GM23338 (cell line): Measurements from ENCODE around the gene MOSMO. TPM values are rescaled to one million over a fixed set of nuclear protein-coding genes. Genes with fewer than 3 reads are reported as not detected.

ENCODE experiments used
- ATAC-seq: fragments of 200-7000 bp; cut with Tn5 transposase; 3 replicates; pipeline ENCODE4 v1.9.1; 2020
- DNase-seq: peaks from one replicate; pipeline ENCODE4 v3.0.0-alpha.2; 2015; ENCODE audit warnings: low spot score
- H2AFZ ChIP-seq: fragments of 200-600 bp; sonication (generic); 2 replicates; pipeline ENCODE4 v1.8.0; 2016; ENCODE audit warnings: antibody characterized with exemption, mild to moderate bottlenecking, moderate library complexity
- H3F3A ChIP-seq: fragments of 200-600 bp; sonication (generic); replicated peaks from 2 replicates; pipeline ENCODE4 v1.8.0; 2017; ENCODE audit warnings: antibody characterized with exemption, mixed run types, low read depth
- H3K27ac ChIP-seq: fragments of 200-600 bp; sonication (generic); 2 replicates; pipeline ENCODE4 v1.6.1; 2016; ENCODE audit warnings: low read depth
- H3K27me3 ChIP-seq: fragments of 200-600 bp; sonication (generic); 2 replicates; pipeline ENCODE4 v1.8.0; 2016; ENCODE audit warnings: mild to moderate bottlenecking, mixed run types, moderate library complexity; ENCODE audit not compliant: insufficient read depth
- H3K36me3 ChIP-seq: fragments of 200-600 bp; sonication (generic); 2 replicates; pipeline ENCODE4 v1.8.0; 2016; ENCODE audit warnings: mild to moderate bottlenecking; ENCODE audit not compliant: insufficient read depth
- H3K4me1 ChIP-seq: fragments of 200-600 bp; sonication (generic); 2 replicates; pipeline ENCODE4 v1.8.0; 2016; ENCODE audit warnings: mild to moderate bottlenecking, moderate library complexity; ENCODE audit not compliant: insufficient read depth
- H3K4me2 ChIP-seq: fragments of 200-600 bp; sonication (generic); 2 replicates; pipeline ENCODE4 v1.7.1; 2017; ENCODE audit warnings: mixed run types
- H3K4me3 ChIP-seq: fragments of 200-600 bp; sonication (generic); 2 replicates; pipeline ENCODE4 v1.6.1; 2016; ENCODE audit warnings: mixed run types
- H3K79me2 ChIP-seq: fragments of 200-600 bp; sonication (generic); replicated peaks from 2 replicates; pipeline ENCODE4 v1.8.0; 2017; ENCODE audit warnings: mild to moderate bottlenecking; ENCODE audit not compliant: insufficient read depth
- H3K9me2 ChIP-seq: fragments of 200-600 bp; sonication (generic); 2 replicates; pipeline ENCODE4 v1.8.0; 2017; ENCODE audit not compliant: insufficient read depth
- H4K20me1 ChIP-seq: fragments of 200-600 bp; sonication (generic); replicated peaks from 2 replicates; pipeline ENCODE4 v1.8.0; 2017; ENCODE audit warnings: mild to moderate bottlenecking; ENCODE audit not compliant: insufficient read depth
- H3K27ac Mint-ChIP-seq: 2 replicates; pipeline ENCODE4 v1.8.0; 2020; ENCODE audit warnings: inconsistent platforms, mild to moderate bottlenecking, moderate library complexity, mixed read lengths
- H3K27me3 Mint-ChIP-seq: 3 replicates; pipeline ENCODE4 v1.8.0; 2022; ENCODE audit warnings: low read depth, mild to moderate bottlenecking, moderate library complexity, mixed read lengths, inconsistent platforms; ENCODE audit not compliant: insufficient read depth, poor library complexity
- H3K36me3 Mint-ChIP-seq: 3 replicates; pipeline ENCODE4 v1.8.0; 2021; ENCODE audit warnings: low read depth, mild to moderate bottlenecking, inconsistent platforms, moderate library complexity, mixed read lengths
- H3K4me1 Mint-ChIP-seq: 3 replicates; pipeline ENCODE4 v1.8.0; 2020; ENCODE audit warnings: mild to moderate bottlenecking, inconsistent platforms, mixed read lengths
- H3K4me3 Mint-ChIP-seq: 3 replicates; pipeline ENCODE4 v1.8.0; 2021; ENCODE audit warnings: moderate library complexity, mild to moderate bottlenecking, inconsistent platforms, mixed read lengths
- H3K9me3 Mint-ChIP-seq: 3 replicates; pipeline ENCODE4 v1.8.0; 2020; ENCODE audit warnings: moderate library complexity, mild to moderate bottlenecking, inconsistent platforms, mixed read lengths
- CREB1 ChIP-seq: fragments of 250-450 bp; sonication (Bioruptor Pico); IDR thresholded peaks from 2 replicates; pipeline ENCODE4 v1.5.0; 2020; ENCODE audit warnings: low read depth, mild to moderate bottlenecking, moderate library complexity
- EZH2phosphoT487 ChIP-seq: fragments of 200-600 bp; sonication (generic); IDR thresholded peaks from one replicate; pipeline ENCODE4 v1.8.1; 2018; ENCODE audit warnings: antibody characterized with exemption; ENCODE audit not compliant: unreplicated experiment
- JUNB ChIP-seq: IDR thresholded peaks from one replicate; pipeline ENCODE4 v1.6.1; 2016; ENCODE audit warnings: antibody characterized with exemption; ENCODE audit not compliant: unreplicated experiment
- NANOG ChIP-seq: IDR thresholded peaks from 2 replicates; pipeline ENCODE4 v1.6.1; 2016; ENCODE audit warnings: antibody characterized with exemption, borderline replicate concordance
- POLR2AphosphoS5 ChIP-seq: IDR thresholded peaks from 2 replicates; pipeline ENCODE4 v1.6.1; 2016; ENCODE audit warnings: antibody characterized with exemption, low read depth
- STAT1 ChIP-seq: IDR thresholded peaks from one replicate; pipeline ENCODE4 v1.6.1; 2016; ENCODE audit warnings: antibody characterized with exemption; ENCODE audit not compliant: unreplicated experiment
- ZNF114 ChIP-seq: fragments of 250-450 bp; sonication (Bioruptor Pico); IDR thresholded peaks from 2 replicates; pipeline ENCODE4 v1.5.0; 2020; ENCODE audit warnings: mild to moderate bottlenecking, moderate library complexity
- polyA plus RNA-seq: library from polyadenylated mRNA; unstranded; fragments of >200 nt; fragmentation: Nextera tagmentation; extraction: Ambion mirVana; gene quantifications from 2 replicates; pipeline ENCODE4 v1.2.1, GENCODE V29; 2016
- total RNA-seq: library from RNA; depleted of rRNA; stranded (reverse); fragments of >200 nt; shearing (Covaris generic); gene quantifications from 2 replicates; pipeline ENCODE4 v1.2.3, GENCODE V29; 2014
- TF ChIP-seq, protein P1 (sequence below): fragments of 250-450 bp; sonication (Bioruptor Pico); IDR thresholded peaks from 2 replicates; pipeline ENCODE4 v1.5.0; 2020; ENCODE audit warnings: mild to moderate bottlenecking, moderate library complexity
- TF ChIP-seq, protein P2 (sequence below): IDR thresholded peaks from 2 replicates; pipeline ENCODE4 v1.6.1; 2016; ENCODE audit warnings: antibody characterized with exemption
- TF ChIP-seq, protein P3 (sequence below), 2 experiments: fragments of 200-600 bp in 1 of 2; sonication (generic) in 1 of 2; conservative IDR thresholded peaks; 2 replicates each; pipeline versions ENCODE4 v1.5.1 to v1.6.1; 2016 to 2017; ENCODE audit warnings: antibody characterized with exemption in 2 of 2, low read depth in 2 of 2, mild to moderate bottlenecking in 2 of 2, moderate library complexity in 1 of 2

MOSMO gene
- total and polyA plus RNA-seq, 2 experiments from 2014 or later = 8.7 to 19.2 TPM

DNA sequence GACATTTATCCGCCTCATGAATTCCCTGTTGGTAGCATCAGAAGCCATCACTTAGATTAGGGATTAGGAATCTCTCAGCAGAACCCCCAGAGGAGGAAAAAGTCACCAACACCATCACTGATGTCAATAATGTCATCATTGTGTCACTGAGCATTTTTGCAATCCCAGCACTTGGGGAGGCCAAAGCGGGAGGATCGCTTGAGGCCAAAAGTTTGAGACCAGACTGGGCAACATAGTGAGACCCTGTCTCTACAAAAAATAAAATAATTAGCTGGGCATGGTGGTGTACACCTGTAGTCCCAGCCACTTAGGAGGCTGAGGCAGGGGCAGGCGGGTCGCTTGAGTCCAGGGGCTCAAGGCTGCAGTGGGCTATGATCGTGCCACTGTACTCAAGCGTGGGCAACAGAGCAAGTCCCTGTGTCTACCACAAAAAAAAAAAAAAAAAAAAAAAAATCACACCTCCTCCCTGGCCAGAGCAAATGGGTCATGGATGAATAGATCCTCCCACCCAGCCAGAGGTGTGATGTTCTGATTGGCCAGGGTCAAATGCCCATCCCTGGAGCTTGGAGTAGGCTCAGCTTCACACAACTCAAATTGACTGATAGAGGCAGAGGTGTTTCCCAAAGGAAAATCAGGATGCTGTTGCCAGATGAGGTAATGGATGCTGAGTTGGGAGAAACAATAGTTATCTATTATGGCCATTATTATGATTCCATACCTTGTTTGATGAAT is 116.0 kb downstream of the MOSMO start:
- H2AFZ ChIP-seq = no peak overlapping the region
- H4K20me1 ChIP-seq = no peaks in the 10 kb centered on the region
- no peaks in the 10 kb centered on the region for H3K79me2 ChIP-seq
- Mint-ChIP-seq H3K27ac (no peak overlapping the region), H3K36me3 (no peaks in the 10 kb centered on the region), H3K9me3 (no peaks in the 10 kb centered on the region; the same call in 2 of the 3 replicates), H3K4me1 (no peaks in the 10 kb centered on the region), H3K27me3 (peaks cover 9% of the 10 kb centered on the region), H3K4me3 (no peak overlapping the region)
- H3K4me3 ChIP-seq = no peak overlapping the region
- DNase-seq = peak; percentile 30
- H3K27me3 ChIP-seq = no peaks in the 10 kb centered on the region
- H3K9me2 ChIP-seq = no peaks in the 10 kb centered on the region
- H3K27ac ChIP-seq = no peak overlapping the region
- no peaks in the 10 kb centered on the region for H3F3A ChIP-seq
- H3K4me2 ChIP-seq = no peak overlapping the region
- H3K36me3 ChIP-seq = no peaks in the 10 kb centered on the region
- no peaks in the 10 kb centered on the region for H3K4me1 ChIP-seq
- peak; percentile 65 for ATAC-seq
- TF ChIP-seq ZNF114 (CRISPR knock-in tag) (no peak), EZH2phosphoT487 (no peak), CREB1 (no peak), JUNB (no peak), NANOG (no peak), STAT1 (no peak), POLR2AphosphoS5 (no peak)
- TF ChIP-seq, protein P1, sequence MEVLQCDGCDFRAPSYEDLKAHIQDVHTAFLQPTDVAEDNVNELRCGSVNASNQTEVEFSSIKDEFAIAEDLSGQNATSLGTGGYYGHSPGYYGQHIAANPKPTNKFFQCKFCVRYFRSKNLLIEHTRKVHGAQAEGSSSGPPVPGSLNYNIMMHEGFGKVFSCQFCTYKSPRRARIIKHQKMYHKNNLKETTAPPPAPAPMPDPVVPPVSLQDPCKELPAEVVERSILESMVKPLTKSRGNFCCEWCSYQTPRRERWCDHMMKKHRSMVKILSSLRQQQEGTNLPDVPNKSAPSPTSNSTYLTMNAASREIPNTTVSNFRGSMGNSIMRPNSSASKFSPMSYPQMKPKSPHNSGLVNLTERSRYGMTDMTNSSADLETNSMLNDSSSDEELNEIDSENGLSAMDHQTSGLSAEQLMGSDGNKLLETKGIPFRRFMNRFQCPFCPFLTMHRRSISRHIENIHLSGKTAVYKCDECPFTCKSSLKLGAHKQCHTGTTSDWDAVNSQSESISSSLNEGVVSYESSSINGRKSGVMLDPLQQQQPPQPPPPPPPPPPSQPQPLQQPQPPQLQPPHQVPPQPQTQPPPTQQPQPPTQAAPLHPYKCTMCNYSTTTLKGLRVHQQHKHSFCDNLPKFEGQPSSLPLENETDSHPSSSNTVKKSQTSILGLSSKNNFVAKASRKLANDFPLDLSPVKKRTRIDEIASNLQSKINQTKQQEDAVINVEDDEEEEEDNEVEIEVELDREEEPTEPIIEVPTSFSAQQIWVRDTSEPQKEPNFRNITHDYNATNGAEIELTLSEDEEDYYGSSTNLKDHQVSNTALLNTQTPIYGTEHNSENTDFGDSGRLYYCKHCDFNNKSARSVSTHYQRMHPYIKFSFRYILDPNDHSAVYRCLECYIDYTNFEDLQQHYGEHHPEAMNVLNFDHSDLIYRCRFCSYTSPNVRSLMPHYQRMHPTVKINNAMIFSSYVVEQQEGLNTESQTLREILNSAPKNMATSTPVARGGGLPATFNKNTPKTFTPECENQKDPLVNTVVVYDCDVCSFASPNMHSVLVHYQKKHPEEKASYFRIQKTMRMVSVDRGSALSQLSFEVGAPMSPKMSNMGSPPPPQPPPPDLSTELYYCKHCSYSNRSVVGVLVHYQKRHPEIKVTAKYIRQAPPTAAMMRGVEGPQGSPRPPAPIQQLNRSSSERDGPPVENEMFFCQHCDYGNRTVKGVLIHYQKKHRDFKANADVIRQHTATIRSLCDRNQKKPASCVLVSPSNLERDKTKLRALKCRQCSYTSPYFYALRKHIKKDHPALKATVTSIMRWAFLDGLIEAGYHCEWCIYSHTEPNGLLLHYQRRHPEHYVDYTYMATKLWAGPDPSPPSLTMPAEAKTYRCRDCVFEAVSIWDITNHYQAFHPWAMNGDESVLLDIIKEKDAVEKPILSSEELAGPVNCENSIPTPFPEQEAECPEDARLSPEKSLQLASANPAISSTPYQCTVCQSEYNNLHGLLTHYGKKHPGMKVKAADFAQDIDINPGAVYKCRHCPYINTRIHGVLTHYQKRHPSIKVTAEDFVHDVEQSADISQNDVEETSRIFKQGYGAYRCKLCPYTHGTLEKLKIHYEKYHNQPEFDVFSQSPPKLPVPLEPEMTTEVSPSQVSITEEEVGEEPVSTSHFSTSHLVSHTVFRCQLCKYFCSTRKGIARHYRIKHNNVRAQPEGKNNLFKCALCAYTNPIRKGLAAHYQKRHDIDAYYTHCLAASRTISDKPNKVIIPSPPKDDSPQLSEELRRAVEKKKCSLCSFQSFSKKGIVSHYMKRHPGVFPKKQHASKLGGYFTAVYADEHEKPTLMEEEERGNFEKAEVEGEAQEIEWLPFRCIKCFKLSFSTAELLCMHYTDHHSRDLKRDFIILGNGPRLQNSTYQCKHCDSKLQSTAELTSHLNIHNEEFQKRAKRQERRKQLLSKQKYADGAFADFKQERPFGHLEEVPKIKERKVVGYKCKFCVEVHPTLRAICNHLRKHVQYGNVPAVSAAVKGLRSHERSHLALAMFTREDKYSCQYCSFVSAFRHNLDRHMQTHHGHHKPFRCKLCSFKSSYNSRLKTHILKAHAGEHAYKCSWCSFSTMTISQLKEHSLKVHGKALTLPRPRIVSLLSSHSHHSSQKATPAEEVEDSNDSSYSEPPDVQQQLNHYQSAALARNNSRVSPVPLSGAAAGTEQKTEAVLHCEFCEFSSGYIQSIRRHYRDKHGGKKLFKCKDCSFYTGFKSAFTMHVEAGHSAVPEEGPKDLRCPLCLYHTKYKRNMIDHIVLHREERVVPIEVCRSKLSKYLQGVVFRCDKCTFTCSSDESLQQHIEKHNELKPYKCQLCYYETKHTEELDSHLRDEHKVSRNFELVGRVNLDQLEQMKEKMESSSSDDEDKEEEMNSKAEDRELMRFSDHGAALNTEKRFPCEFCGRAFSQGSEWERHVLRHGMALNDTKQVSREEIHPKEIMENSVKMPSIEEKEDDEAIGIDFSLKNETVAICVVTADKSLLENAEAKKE (CRISPR knock-in tag) = no peak
- TF ChIP-seq, protein P2, sequence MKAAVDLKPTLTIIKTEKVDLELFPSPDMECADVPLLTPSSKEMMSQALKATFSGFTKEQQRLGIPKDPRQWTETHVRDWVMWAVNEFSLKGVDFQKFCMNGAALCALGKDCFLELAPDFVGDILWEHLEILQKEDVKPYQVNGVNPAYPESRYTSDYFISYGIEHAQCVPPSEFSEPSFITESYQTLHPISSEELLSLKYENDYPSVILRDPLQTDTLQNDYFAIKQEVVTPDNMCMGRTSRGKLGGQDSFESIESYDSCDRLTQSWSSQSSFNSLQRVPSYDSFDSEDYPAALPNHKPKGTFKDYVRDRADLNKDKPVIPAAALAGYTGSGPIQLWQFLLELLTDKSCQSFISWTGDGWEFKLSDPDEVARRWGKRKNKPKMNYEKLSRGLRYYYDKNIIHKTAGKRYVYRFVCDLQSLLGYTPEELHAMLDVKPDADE = no peak
- TF ChIP-seq, protein P3, sequence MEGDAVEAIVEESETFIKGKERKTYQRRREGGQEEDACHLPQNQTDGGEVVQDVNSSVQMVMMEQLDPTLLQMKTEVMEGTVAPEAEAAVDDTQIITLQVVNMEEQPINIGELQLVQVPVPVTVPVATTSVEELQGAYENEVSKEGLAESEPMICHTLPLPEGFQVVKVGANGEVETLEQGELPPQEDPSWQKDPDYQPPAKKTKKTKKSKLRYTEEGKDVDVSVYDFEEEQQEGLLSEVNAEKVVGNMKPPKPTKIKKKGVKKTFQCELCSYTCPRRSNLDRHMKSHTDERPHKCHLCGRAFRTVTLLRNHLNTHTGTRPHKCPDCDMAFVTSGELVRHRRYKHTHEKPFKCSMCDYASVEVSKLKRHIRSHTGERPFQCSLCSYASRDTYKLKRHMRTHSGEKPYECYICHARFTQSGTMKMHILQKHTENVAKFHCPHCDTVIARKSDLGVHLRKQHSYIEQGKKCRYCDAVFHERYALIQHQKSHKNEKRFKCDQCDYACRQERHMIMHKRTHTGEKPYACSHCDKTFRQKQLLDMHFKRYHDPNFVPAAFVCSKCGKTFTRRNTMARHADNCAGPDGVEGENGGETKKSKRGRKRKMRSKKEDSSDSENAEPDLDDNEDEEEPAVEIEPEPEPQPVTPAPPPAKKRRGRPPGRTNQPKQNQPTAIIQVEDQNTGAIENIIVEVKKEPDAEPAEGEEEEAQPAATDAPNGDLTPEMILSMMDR (conservative IDR thresholded peaks at IDR 0.05; ENCODE audit: low read depth in 2 of 2) = no peak
